ENCODE measurements around the gene PLEKHG7.

PLEKHG7 gene

DNA sequence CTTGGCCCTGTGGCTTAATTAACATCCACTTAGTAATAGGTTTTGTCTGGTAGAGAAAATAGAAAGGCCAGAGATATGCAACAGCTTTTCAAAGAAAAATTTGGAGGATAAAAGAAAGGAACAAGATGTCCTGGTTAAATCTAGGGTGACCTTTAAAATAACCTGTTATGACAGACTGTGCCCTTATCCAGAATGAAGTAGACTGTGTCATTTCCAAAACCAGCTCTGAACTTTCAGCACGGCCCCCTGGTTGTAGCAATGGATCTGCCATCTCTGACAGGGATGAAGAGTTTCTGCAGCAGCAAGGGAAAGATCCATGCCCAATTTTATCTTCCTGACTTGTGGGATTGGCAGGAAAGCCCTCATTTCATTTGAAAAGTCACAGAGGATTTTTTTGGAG lies 5.1 kb downstream of the PLEKHG7 start:
- FAIRE-seq = no peak
- DNase-seq (ENCODE audit: low spot score) = no peak

- DNase-seq (ENCODE audit: low spot score) (no peak), FAIRE-seq (no peak)
Observed at GRCh38 chr12:92715625-92716024, 12.8 kb downstream of the PLEKHG7 start.

- FAIRE-seq (no peak), DNase-seq (ENCODE audit: low spot score) (no peak)
Observed at GRCh38 chr12:92717202-92717601, 14.4 kb downstream of the PLEKHG7 start.

- FAIRE-seq (no peak), DNase-seq (ENCODE audit: low spot score) (no peak)
Observed at GRCh38 chr12:92718483-92718990, 15.7 kb downstream of the PLEKHG7 start.

DNA sequence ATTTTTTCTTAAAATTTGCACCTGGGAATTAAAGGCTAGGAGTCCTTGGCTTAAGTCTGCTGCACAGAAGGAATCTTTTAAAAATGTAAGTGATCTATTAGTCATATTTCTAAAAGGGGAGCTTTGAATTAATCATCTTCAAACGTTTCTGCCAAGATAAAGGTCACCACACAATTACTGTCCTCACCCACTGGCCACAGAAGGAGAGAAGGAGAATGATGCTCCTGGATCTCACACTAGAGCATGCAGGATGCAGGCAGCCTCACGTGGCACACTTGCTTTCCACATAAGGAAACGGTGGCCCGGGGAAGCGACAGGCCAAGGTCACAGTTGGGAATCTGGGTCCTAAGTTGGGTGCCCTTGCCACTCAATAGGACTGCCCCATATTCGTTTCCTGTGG lies 16.9 kb downstream of the PLEKHG7 start:
- DNase-seq (ENCODE audit: low spot score) = peak; percentile 43
- no peak for FAIRE-seq

DNA sequence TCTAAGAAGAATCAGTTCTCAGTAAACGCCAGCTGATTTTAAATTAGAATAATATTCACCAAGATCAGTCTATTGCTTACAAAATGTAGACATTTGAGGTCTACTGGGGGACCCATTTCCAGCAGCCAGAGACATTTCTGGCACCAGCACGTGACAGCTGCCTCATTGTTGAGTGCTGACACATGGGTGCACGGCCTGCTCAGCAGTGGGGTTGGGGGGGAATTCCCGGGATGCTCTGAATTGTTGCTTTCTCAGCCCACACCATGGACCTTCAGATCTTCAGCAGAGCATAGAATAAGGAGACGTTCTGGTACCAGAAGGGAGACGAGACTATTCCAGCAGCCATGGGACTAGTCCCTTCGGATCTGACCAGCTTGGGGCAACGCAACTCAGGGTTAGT lies 18.3 kb downstream of the PLEKHG7 start:
- FAIRE-seq = no peak
- DNase-seq (ENCODE audit: low spot score) = peak; percentile 10

GRCh38 chr12:92721656-92722055 lies 18.9 kb downstream of the PLEKHG7 start:
- no peak for FAIRE-seq
- DNase-seq (ENCODE audit: low spot score) = no peak

- DNase-seq (ENCODE audit: low spot score) (no peak), FAIRE-seq (no peak)
Observed at GRCh38 chr12:92722897-92723296, 20.1 kb downstream of the PLEKHG7 start.

- FAIRE-seq (no peak), DNase-seq (ENCODE audit: low spot score) (no peak)
Observed at GRCh38 chr12:92726850-92727249, 24.1 kb downstream of the PLEKHG7 start.

GRCh38 chr12:92729773-92730305 lies 27.1 kb downstream of the PLEKHG7 start:
- no peak for DNase-seq (ENCODE audit: low spot score)
- no peak for FAIRE-seq

- no peak for DNase-seq (ENCODE audit: low spot score)
- no peak for FAIRE-seq
Observed at GRCh38 chr12:92730758-92731157, 28.0 kb downstream of the PLEKHG7 start.

GRCh38 chr12:92732216-92732615 lies 29.4 kb downstream of the PLEKHG7 start:
- DNase-seq (ENCODE audit: low spot score) (no peak), FAIRE-seq (no peak)

GRCh38 chr12:92732716-92733115 lies 29.9 kb downstream of the PLEKHG7 start:
- FAIRE-seq = no peak
- no peak for DNase-seq (ENCODE audit: low spot score)

DNA sequence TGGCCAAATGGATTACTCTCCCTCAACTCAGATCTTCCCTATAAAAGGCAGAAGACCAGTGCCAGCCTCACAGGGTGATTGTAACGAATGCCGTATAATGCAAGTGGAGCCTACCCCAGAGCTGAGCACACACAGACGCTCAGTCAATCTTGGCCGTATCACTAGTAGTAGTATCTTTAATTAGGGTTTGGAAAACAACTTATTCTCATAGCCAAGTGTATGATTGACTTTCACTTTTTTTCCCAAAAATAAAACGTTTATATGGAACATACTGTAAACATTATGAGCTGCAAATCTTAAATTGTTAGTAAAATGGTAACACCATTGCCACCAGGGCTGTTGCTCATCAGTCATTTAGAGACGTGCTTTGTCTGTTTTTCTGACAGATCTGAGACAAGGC lies 30.4 kb downstream of the PLEKHG7 start:
- FAIRE-seq = no peak

DNA sequence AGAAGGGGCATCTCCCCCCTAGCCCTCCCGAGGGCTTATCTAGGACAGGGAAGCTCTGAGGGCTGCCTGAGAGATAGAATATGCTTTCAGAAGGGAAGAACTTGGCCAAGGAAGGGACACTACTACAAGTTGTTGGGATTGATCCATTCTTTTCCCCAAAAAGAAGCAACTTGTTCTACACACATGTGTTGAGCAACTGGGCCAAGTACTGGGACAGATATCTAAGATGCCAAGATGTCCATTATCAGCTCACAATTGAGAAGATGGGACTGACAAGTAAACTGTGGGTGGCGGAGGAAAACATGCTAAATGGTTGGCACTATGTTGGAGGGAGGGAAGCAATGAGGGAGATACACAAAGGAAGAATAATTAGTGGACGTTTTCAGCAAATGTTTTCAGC lies 30.9 kb downstream of the PLEKHG7 start:
- FAIRE-seq (no peak), DNase-seq (ENCODE audit: low spot score) (no peak)

More for the DNA sequence above, 30.4 kb downstream of the PLEKHG7 start:
- DNase-seq (ENCODE audit: low spot score) = no peak

GRCh38 chr12:92735131-92735721 lies 32.4 kb downstream of the PLEKHG7 start:
- FAIRE-seq (no peak), DNase-seq (ENCODE audit: low spot score) (no peak)

GRCh38 chr12:92736605-92737004 lies 33.8 kb downstream of the PLEKHG7 start:
- no peak for FAIRE-seq

GRCh38 chr12:92737855-92738850 lies 35.4 kb downstream of the PLEKHG7 start:
- DNase-seq (ENCODE audit: low spot score) (no peak), FAIRE-seq (no peak)

More at GRCh38 chr12:92736605-92737004, 33.8 kb downstream of the PLEKHG7 start:
- no peak for DNase-seq (ENCODE audit: low spot score)

- FAIRE-seq (no peak), DNase-seq (ENCODE audit: low spot score) (no peak)
Observed at GRCh38 chr12:92739113-92739512, 36.3 kb downstream of the PLEKHG7 start.

- DNase-seq (ENCODE audit: low spot score) (no peak), FAIRE-seq (no peak)
Observed at GRCh38 chr12:92740411-92740810, 37.6 kb downstream of the PLEKHG7 start.

DNA sequence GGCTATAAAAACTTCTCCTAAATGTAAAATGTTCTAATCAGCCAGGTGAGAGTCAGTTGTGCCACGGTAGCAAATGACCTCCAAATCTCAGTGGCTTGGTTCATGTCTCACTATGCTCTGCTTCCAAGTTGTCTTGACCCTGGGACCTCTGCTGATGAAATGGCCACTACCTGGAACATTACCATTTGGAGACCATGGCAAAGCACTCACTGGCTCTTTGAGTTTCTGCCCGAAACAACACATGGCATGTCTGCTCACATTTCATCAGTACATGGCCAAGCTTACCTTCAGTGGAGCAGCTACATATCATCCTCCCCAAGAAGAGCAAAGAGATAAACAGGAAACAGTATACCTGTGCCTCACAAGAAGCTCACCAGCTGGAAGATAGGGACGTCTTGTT lies 40.2 kb downstream of the PLEKHG7 start:
- DNase-seq (ENCODE audit: low spot score) (no peak), FAIRE-seq (no peak)

Data from RCC 7860 (cell line).